H1 (cell line): ENCODE measurements around the gene ADD3. TPM values are rescaled to one million over a fixed set of nuclear protein-coding genes. Genes with fewer than 3 reads are reported as not detected.

ENCODE experiments used
- CTCF ChIA-PET: fragments of 300-600 bp; sonication (Branson Sonifier 250); formaldehyde crosslinking; loops from one replicate; lab custom pipeline; 2021; ENCODE audit not compliant: partially characterized antibody; lab: Charles Lee
- POLR2A ChIA-PET: fragments of 300-600 bp; sonication (Branson Sonifier 250); formaldehyde crosslinking; loops from one replicate; lab custom pipeline; 2021; ENCODE audit warnings: inconsistent platforms; ENCODE audit not compliant: partially characterized antibody; lab: Charles Lee
- DNase-seq, 2 experiments: peaks; one replicate each; pipeline versions ENCODE4 v3.0.0 to v3.0.0-alpha.2; 2010 to 2022; ENCODE audit warnings: low spot score in 2 of 2, low read depth in 1 of 2, mixed read lengths in 1 of 2
- FAIRE-seq: peaks from 2 replicates; lab custom pipeline; 2011; peaks lifted over from hg19 to GRCh38; lab: Jason Lieb, UNC
- H2AFZ ChIP-seq: 2 replicates; pipeline ENCODE4 v1.8.1; 2012; ENCODE audit warnings: low read length, inconsistent platforms
- H2AK5ac ChIP-seq: 2 replicates; pipeline ENCODE4 v1.6.1; 2013; ENCODE audit warnings: low read depth, low read length
- H2BK120ac ChIP-seq: replicated peaks from 2 replicates; pipeline ENCODE3; 2013; ENCODE audit warnings: low read depth, low read length, inconsistent platforms
- H2BK12ac ChIP-seq: 2 replicates; pipeline ENCODE4 v1.6.1; 2013; ENCODE audit warnings: low read depth, low read length
- H2BK15ac ChIP-seq: 2 replicates; pipeline ENCODE4 v1.6.1; 2013; ENCODE audit warnings: low read length
- H2BK20ac ChIP-seq: 2 replicates; pipeline ENCODE4 v1.6.1; 2013; ENCODE audit warnings: low read length
- H2BK5ac ChIP-seq: 2 replicates; pipeline ENCODE4 v1.6.1; 2013; ENCODE audit warnings: low read depth, low read length
- H3K14ac ChIP-seq: 2 replicates; pipeline ENCODE4 v1.6.1; 2013; ENCODE audit warnings: inconsistent platforms; ENCODE audit not compliant: insufficient read length
- H3K18ac ChIP-seq: 2 replicates; pipeline ENCODE4 v1.6.1; 2013; ENCODE audit warnings: low read length; ENCODE audit errors: extremely low read depth
- H3K23ac ChIP-seq: 2 replicates; pipeline ENCODE4 v1.6.1; 2013; ENCODE audit warnings: inconsistent platforms; ENCODE audit not compliant: insufficient read length
- H3K23me2 ChIP-seq: 2 replicates; pipeline ENCODE4 v1.6.1; 2013; ENCODE audit warnings: low read depth, low read length
- H3K27ac ChIP-seq: 2 replicates; pipeline ENCODE4 v1.6.1; 2011; ENCODE audit warnings: low read depth, low read length, inconsistent platforms
- H3K27me3 ChIP-seq, 4 experiments: replicated peaks in 1 of 4; 1 replicate in 1 of 4; 2 replicates in 3 of 4; pipeline versions ENCODE4 v1.6.1 to v1.8.1; 2011 to 2013; ENCODE audit warnings: low read length in 3 of 4, mild to moderate bottlenecking in 3 of 4, inconsistent platforms in 2 of 4, mixed read lengths in 2 of 4, moderate library complexity in 1 of 4; ENCODE audit not compliant: control insufficient read depth in 3 of 4, insufficient read depth in 3 of 4; ENCODE audit errors: extremely low read depth in 1 of 4
- H3K36me3 ChIP-seq, 4 experiments: 2 replicates each; pipeline versions ENCODE4 v1.6.1 to v1.8.1; 2011 to 2013; ENCODE audit warnings: mild to moderate bottlenecking in 4 of 4, low read length in 3 of 4, moderate library complexity in 2 of 4, control low read depth in 1 of 4, inconsistent platforms in 1 of 4; ENCODE audit not compliant: insufficient read depth in 4 of 4, control insufficient read depth in 2 of 4
- H3K4ac ChIP-seq: replicated peaks from 2 replicates; pipeline ENCODE3; 2013; ENCODE audit warnings: low read length, low read depth, mixed read lengths, inconsistent platforms; ENCODE audit not compliant: insufficient read length
- H3K4me1 ChIP-seq, 4 experiments: replicated peaks in 1 of 4; 1 replicate in 1 of 4; 2 replicates in 3 of 4; pipeline versions ENCODE4 v1.6.1 to v1.8.1; 2011 to 2013; ENCODE audit warnings: low read length in 3 of 4, inconsistent platforms in 2 of 4, mixed read lengths in 1 of 4; ENCODE audit not compliant: insufficient read depth in 4 of 4, control insufficient read depth in 3 of 4
- H3K4me2 ChIP-seq, 2 experiments: 2 replicates each; pipeline versions ENCODE4 v1.6.1 to v1.8.1; 2011 to 2013; ENCODE audit warnings: low read depth in 2 of 2, low read length in 2 of 2, control low read depth in 1 of 2, inconsistent platforms in 1 of 2, mild to moderate bottlenecking in 1 of 2; ENCODE audit not compliant: insufficient read depth in 1 of 2
- H3K4me3 ChIP-seq, 4 experiments: fragments of 200-600, 300-600 bp in 1 of 4; sonication (generic), shearing (Covaris generic), sonication (Bioruptor Twin) in 1 of 4; 2 replicates each; pipeline versions ENCODE4 v1.5.1 to v1.8.1; 2011 to 2016; ENCODE audit warnings: low read length in 4 of 4, low read depth in 3 of 4, control low read depth in 2 of 4, inconsistent platforms in 2 of 4, mild to moderate bottlenecking in 2 of 4, mixed read lengths in 1 of 4, moderate library complexity in 1 of 4; ENCODE audit not compliant: insufficient read depth in 2 of 4; ENCODE audit errors: extremely low read depth in 1 of 4
- H3K56ac ChIP-seq: replicated peaks from 2 replicates; pipeline ENCODE3; 2013; ENCODE audit warnings: low read depth, mild to moderate bottlenecking, mixed read lengths, low read length, inconsistent platforms; ENCODE audit not compliant: insufficient read length
- H3K79me1 ChIP-seq: 2 replicates; pipeline ENCODE4 v1.6.1; 2013; ENCODE audit warnings: low read depth, low read length, control low read depth
- H3K79me2 ChIP-seq, 2 experiments: 2 replicates each; pipeline versions ENCODE4 v1.6.1 to v1.8.1; 2012 to 2013; ENCODE audit warnings: low read length in 2 of 2, mild to moderate bottlenecking in 2 of 2, inconsistent platforms in 1 of 2; ENCODE audit not compliant: insufficient read depth in 2 of 2, control insufficient read depth in 1 of 2
- H3K9ac ChIP-seq, 4 experiments: replicated peaks in 1 of 4; 1 replicate in 1 of 4; 2 replicates in 3 of 4; pipeline versions ENCODE4 v1.6.1 to v1.8.1; 2011 to 2013; ENCODE audit warnings: low read depth in 3 of 4, low read length in 3 of 4, control low read depth in 2 of 4, mild to moderate bottlenecking in 2 of 4, moderate library complexity in 2 of 4, inconsistent platforms in 1 of 4; ENCODE audit errors: extremely low read depth in 1 of 4
- H3K9me3 ChIP-seq, 2 experiments: 2 replicates each; pipeline versions ENCODE4 v1.6.1 to v1.8.1; 2012 to 2013; ENCODE audit warnings: mild to moderate bottlenecking in 2 of 2, moderate library complexity in 2 of 2, control low read depth in 1 of 2, inconsistent platforms in 1 of 2, low read depth in 1 of 2, low read length in 1 of 2, mixed read lengths in 1 of 2; ENCODE audit not compliant: insufficient read depth in 2 of 2
- H4K20me1 ChIP-seq, 2 experiments: replicated peaks in 1 of 2; 2 replicates each; pipeline versions ENCODE3 to v1.8.1; 2011 to 2013; ENCODE audit warnings: inconsistent platforms in 2 of 2, low read length in 2 of 2, mild to moderate bottlenecking in 1 of 2; ENCODE audit not compliant: insufficient read depth in 2 of 2, control insufficient read depth in 1 of 2
- H4K5ac ChIP-seq: 2 replicates; pipeline ENCODE4 v1.6.1; 2013; ENCODE audit warnings: low read length, low read depth, mixed read lengths, inconsistent platforms; ENCODE audit not compliant: insufficient read length
- H4K8ac ChIP-seq: 2 replicates; pipeline ENCODE4 v1.8.0; 2013; ENCODE audit warnings: mild to moderate bottlenecking, moderate library complexity, low read length, inconsistent platforms; ENCODE audit not compliant: insufficient read depth; ENCODE audit errors: extremely low read depth
- H4K91ac ChIP-seq: replicated peaks from 2 replicates; pipeline ENCODE3; 2013; ENCODE audit warnings: low read length, mixed read lengths, inconsistent platforms; ENCODE audit not compliant: insufficient read length
- KDM1A ChIP-seq: fragments of 200-600, 300-600 bp; sonication (generic); IDR thresholded peaks from 2 replicates; pipeline ENCODE4 v1.7.1; 2016; ENCODE audit warnings: mild to moderate bottlenecking, low read length, borderline replicate concordance
- NANOG ChIP-seq: IDR thresholded peaks from 2 replicates; pipeline ENCODE4 v1.6.1; 2011; ENCODE audit warnings: low read length, low read depth, mild to moderate bottlenecking, inconsistent platforms; ENCODE audit not compliant: insufficient read depth, poor library complexity, severe bottlenecking
- NRF1 ChIP-seq: IDR thresholded peaks from 2 replicates; pipeline ENCODE4 v1.6.1; 2011; ENCODE audit warnings: mild to moderate bottlenecking, low read depth, low read length, improper control_type of control experiment
- SP2 ChIP-seq: IDR thresholded peaks from 2 replicates; pipeline ENCODE4 v1.6.1; 2012; ENCODE audit warnings: mild to moderate bottlenecking, low read length, inconsistent platforms
- SRF ChIP-seq: IDR thresholded peaks from 2 replicates; pipeline ENCODE4 v1.6.1; 2011; ENCODE audit warnings: mild to moderate bottlenecking, low read depth, low read length, moderate library complexity
- WGBS, 2 experiments: shearing (Covaris generic) in 1 of 2; methylation state at CpG; one replicate each; pipeline versions ENCODE4 v1.1.6 to v1.1.7; 2013 to 2015; ENCODE audit warnings: low lambda C conversion rate in 2 of 2, mixed read lengths in 2 of 2, inconsistent platforms in 1 of 2, low coverage in 1 of 2, missing lambda C conversion rate in 1 of 2; ENCODE audit not compliant: insufficient replicate concordance in 2 of 2, insufficient coverage in 1 of 2, insufficient read length in 1 of 2; ENCODE audit errors: extremely low coverage in 1 of 2, missing lambda C conversion rate in 1 of 2; 5-methylcytosine and 5-hydroxymethylcytosine counted together
- polyA plus RNA-seq, 7 experiments: library from polyadenylated mRNA; depleted of rRNA in 3 of 7; stranded (reverse) in 5 of 7; unstranded in 2 of 7; fragments of >200 nt in 5 of 7; fragments of 200-250 nt in 2 of 7; gene quantifications; 1 replicate in 5 of 7; 2 replicates in 1 of 7; 4 replicates in 1 of 7; pipeline versions ENCODE4 v1.2.1 to v1.2.3, GENCODE V29; 2011 to 2013; ENCODE audit warnings: missing spikeins in 2 of 7, mixed read lengths in 2 of 7
- total RNA-seq: library from RNA; stranded (reverse); fragmentation: NEBNext Ultra II Directional; extraction: Animal tissue kit (Norgen Biotek cat#: 25700); gene quantifications from 2 replicates; pipeline ENCODE4 v1.2.1, GENCODE V29; 2021
- TF ChIP-seq, protein P1 (sequence below): IDR thresholded peaks from 2 replicates; pipeline ENCODE4 v1.6.1; 2011; ENCODE audit warnings: low read length, improper control_type of control experiment

ADD3 gene
- total and polyA plus RNA-seq, 2 of the 8 experiments (the other 6 are each of a cell fraction or from before 2014, with no cell fraction given), result 44.7 to 85.6 TPM

GRCh38 chr10:109958059-109958458 is 49.7 kb upstream of the ADD3 start:
- peaks cover 5 to 11% (median 9%) of the 10 kb centered on the region in 4 experiments; a peak in 6 of 7 replicates for H3K4me1 ChIP-seq
- CTCF ChIA-PET, result interaction anchor here (0.7 to 5.5 kb wide), 16 partner anchors 9 to 231 kb away, joined by 3 to 37 read pairs (median 8); no protein-coding TSS in a partner anchor
- TF ChIP-seq SRF, result no peak
- no peak for TF ChIP-seq NANOG
- TF ChIP-seq NRF1, result no peak
- TF ChIP-seq, protein P1, sequence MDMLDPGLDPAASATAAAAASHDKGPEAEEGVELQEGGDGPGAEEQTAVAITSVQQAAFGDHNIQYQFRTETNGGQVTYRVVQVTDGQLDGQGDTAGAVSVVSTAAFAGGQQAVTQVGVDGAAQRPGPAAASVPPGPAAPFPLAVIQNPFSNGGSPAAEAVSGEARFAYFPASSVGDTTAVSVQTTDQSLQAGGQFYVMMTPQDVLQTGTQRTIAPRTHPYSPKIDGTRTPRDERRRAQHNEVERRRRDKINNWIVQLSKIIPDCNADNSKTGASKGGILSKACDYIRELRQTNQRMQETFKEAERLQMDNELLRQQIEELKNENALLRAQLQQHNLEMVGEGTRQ, result no peak
- no peak for TF ChIP-seq KDM1A
- TF ChIP-seq SP2, result no peak

More at GRCh38 chr10:109958059-109958458, 49.7 kb upstream of the ADD3 start:
- no peak overlapping the region for H2BK120ac ChIP-seq
- no peak overlapping the region for H3K18ac ChIP-seq
- H3K56ac ChIP-seq, result no peak overlapping the region
- H4K20me1 ChIP-seq, result no peaks in the 10 kb centered on the region
- no peaks in the 10 kb centered on the region for H3K27me3 ChIP-seq
- H2BK15ac ChIP-seq, result no peak overlapping the region
- H2AFZ ChIP-seq, result no peak overlapping the region
- FAIRE-seq (no peak), DNase-seq (no peak)
- H2BK12ac ChIP-seq, result no peak overlapping the region
- no peak overlapping the region for H3K27ac ChIP-seq
- WGBS, 2 experiments, result 86% methylated on average over 2 of the region's 2 CpGs; no CpG with 5 or more reads in 1 of the 2 experiments
- H3K36me3 ChIP-seq, result no peaks in the 10 kb centered on the region
- no peak overlapping the region for H2BK20ac ChIP-seq
- H3K23me2 ChIP-seq, result no peaks in the 10 kb centered on the region; the same call in 1 of the 2 replicates
- no peak overlapping the region for H3K4me3 ChIP-seq
- H3K9me3 ChIP-seq, result no peaks in the 10 kb centered on the region
- no peak overlapping the region for H2AK5ac ChIP-seq
- no peak overlapping the region for H4K5ac ChIP-seq
- H4K8ac ChIP-seq, result no peak overlapping the region
- no peak overlapping the region for H2BK5ac ChIP-seq
- no peaks in the 10 kb centered on the region for H3K79me2 ChIP-seq
- no peak overlapping the region for H3K4me2 ChIP-seq
- POLR2A ChIA-PET, result interaction anchor here (0.7 kb wide), 1 partner anchor 23 kb away, joined by 3 read pairs; no protein-coding TSS in a partner anchor
- no peak overlapping the region for H3K23ac ChIP-seq
- H4K91ac ChIP-seq, result no peak overlapping the region
- H3K79me1 ChIP-seq, result no peaks in the 10 kb centered on the region
- H3K4ac ChIP-seq, result no peak overlapping the region
- no peak overlapping the region for H3K14ac ChIP-seq
- no peak overlapping the region for H3K9ac ChIP-seq
